H1 (cell line): ENCODE measurements around the gene REL. TPM values are rescaled to one million over a fixed set of nuclear protein-coding genes. Genes with fewer than 3 reads are reported as not detected.

Experiments used
- CTCF ChIA-PET: fragments of 300-600 bp; sonication (Branson Sonifier 250); formaldehyde crosslinking; loops from one replicate; lab custom pipeline; 2021; ENCODE audit not compliant: partially characterized antibody; lab: Charles Lee
- POLR2A ChIA-PET: fragments of 300-600 bp; sonication (Branson Sonifier 250); formaldehyde crosslinking; loops from one replicate; lab custom pipeline; 2021; ENCODE audit warnings: inconsistent platforms; ENCODE audit not compliant: partially characterized antibody; lab: Charles Lee
- DNase-seq, 2 experiments: peaks; one replicate each; pipeline versions ENCODE4 v3.0.0 to v3.0.0-alpha.2; 2010 to 2022; ENCODE audit warnings: low spot score in 2 of 2, low read depth in 1 of 2, mixed read lengths in 1 of 2
- FAIRE-seq: peaks from 2 replicates; lab custom pipeline; 2011; peaks lifted over from hg19 to GRCh38; lab: Jason Lieb, UNC
- H2AFZ ChIP-seq: 2 replicates; pipeline ENCODE4 v1.8.1; 2012; ENCODE audit warnings: low read length, inconsistent platforms
- H2AK5ac ChIP-seq: 2 replicates; pipeline ENCODE4 v1.6.1; 2013; ENCODE audit warnings: low read depth, low read length
- H2BK120ac ChIP-seq: replicated peaks from 2 replicates; pipeline ENCODE3; 2013; ENCODE audit warnings: low read depth, low read length, inconsistent platforms
- H2BK12ac ChIP-seq: 2 replicates; pipeline ENCODE4 v1.6.1; 2013; ENCODE audit warnings: low read depth, low read length
- H2BK15ac ChIP-seq: 2 replicates; pipeline ENCODE4 v1.6.1; 2013; ENCODE audit warnings: low read length
- H2BK20ac ChIP-seq: 2 replicates; pipeline ENCODE4 v1.6.1; 2013; ENCODE audit warnings: low read length
- H2BK5ac ChIP-seq: 2 replicates; pipeline ENCODE4 v1.6.1; 2013; ENCODE audit warnings: low read depth, low read length
- H3K14ac ChIP-seq: 2 replicates; pipeline ENCODE4 v1.6.1; 2013; ENCODE audit warnings: inconsistent platforms; ENCODE audit not compliant: insufficient read length
- H3K18ac ChIP-seq: 2 replicates; pipeline ENCODE4 v1.6.1; 2013; ENCODE audit warnings: low read length; ENCODE audit errors: extremely low read depth
- H3K23ac ChIP-seq: 2 replicates; pipeline ENCODE4 v1.6.1; 2013; ENCODE audit warnings: inconsistent platforms; ENCODE audit not compliant: insufficient read length
- H3K23me2 ChIP-seq: 2 replicates; pipeline ENCODE4 v1.6.1; 2013; ENCODE audit warnings: low read depth, low read length
- H3K27ac ChIP-seq: 2 replicates; pipeline ENCODE4 v1.6.1; 2011; ENCODE audit warnings: low read depth, low read length, inconsistent platforms
- H3K27me3 ChIP-seq, 4 experiments: replicated peaks in 1 of 4; 1 replicate in 1 of 4; 2 replicates in 3 of 4; pipeline versions ENCODE4 v1.6.1 to v1.8.1; 2011 to 2013; ENCODE audit warnings: low read length in 3 of 4, mild to moderate bottlenecking in 3 of 4, inconsistent platforms in 2 of 4, mixed read lengths in 2 of 4, moderate library complexity in 1 of 4; ENCODE audit not compliant: control insufficient read depth in 3 of 4, insufficient read depth in 3 of 4; ENCODE audit errors: extremely low read depth in 1 of 4
- H3K36me3 ChIP-seq, 4 experiments: 2 replicates each; pipeline versions ENCODE4 v1.6.1 to v1.8.1; 2011 to 2013; ENCODE audit warnings: mild to moderate bottlenecking in 4 of 4, low read length in 3 of 4, moderate library complexity in 2 of 4, control low read depth in 1 of 4, inconsistent platforms in 1 of 4; ENCODE audit not compliant: insufficient read depth in 4 of 4, control insufficient read depth in 2 of 4
- H3K4ac ChIP-seq: replicated peaks from 2 replicates; pipeline ENCODE3; 2013; ENCODE audit warnings: low read length, low read depth, mixed read lengths, inconsistent platforms; ENCODE audit not compliant: insufficient read length
- H3K4me1 ChIP-seq, 4 experiments: replicated peaks in 1 of 4; 1 replicate in 1 of 4; 2 replicates in 3 of 4; pipeline versions ENCODE4 v1.6.1 to v1.8.1; 2011 to 2013; ENCODE audit warnings: low read length in 3 of 4, inconsistent platforms in 2 of 4, mixed read lengths in 1 of 4; ENCODE audit not compliant: insufficient read depth in 4 of 4, control insufficient read depth in 3 of 4
- H3K4me2 ChIP-seq, 2 experiments: 2 replicates each; pipeline versions ENCODE4 v1.6.1 to v1.8.1; 2011 to 2013; ENCODE audit warnings: low read depth in 2 of 2, low read length in 2 of 2, control low read depth in 1 of 2, inconsistent platforms in 1 of 2, mild to moderate bottlenecking in 1 of 2; ENCODE audit not compliant: insufficient read depth in 1 of 2
- H3K4me3 ChIP-seq, 4 experiments: fragments of 200-600, 300-600 bp in 1 of 4; sonication (generic), shearing (Covaris generic), sonication (Bioruptor Twin) in 1 of 4; 2 replicates each; pipeline versions ENCODE4 v1.5.1 to v1.8.1; 2011 to 2016; ENCODE audit warnings: low read length in 4 of 4, low read depth in 3 of 4, control low read depth in 2 of 4, inconsistent platforms in 2 of 4, mild to moderate bottlenecking in 2 of 4, mixed read lengths in 1 of 4, moderate library complexity in 1 of 4; ENCODE audit not compliant: insufficient read depth in 2 of 4; ENCODE audit errors: extremely low read depth in 1 of 4
- H3K56ac ChIP-seq: replicated peaks from 2 replicates; pipeline ENCODE3; 2013; ENCODE audit warnings: low read depth, mild to moderate bottlenecking, mixed read lengths, low read length, inconsistent platforms; ENCODE audit not compliant: insufficient read length
- H3K79me1 ChIP-seq: 2 replicates; pipeline ENCODE4 v1.6.1; 2013; ENCODE audit warnings: low read depth, low read length, control low read depth
- H3K79me2 ChIP-seq, 2 experiments: 2 replicates each; pipeline versions ENCODE4 v1.6.1 to v1.8.1; 2012 to 2013; ENCODE audit warnings: low read length in 2 of 2, mild to moderate bottlenecking in 2 of 2, inconsistent platforms in 1 of 2; ENCODE audit not compliant: insufficient read depth in 2 of 2, control insufficient read depth in 1 of 2
- H3K9ac ChIP-seq, 4 experiments: replicated peaks in 1 of 4; 1 replicate in 1 of 4; 2 replicates in 3 of 4; pipeline versions ENCODE4 v1.6.1 to v1.8.1; 2011 to 2013; ENCODE audit warnings: low read depth in 3 of 4, low read length in 3 of 4, control low read depth in 2 of 4, mild to moderate bottlenecking in 2 of 4, moderate library complexity in 2 of 4, inconsistent platforms in 1 of 4; ENCODE audit errors: extremely low read depth in 1 of 4
- H3K9me3 ChIP-seq, 2 experiments: 2 replicates each; pipeline versions ENCODE4 v1.6.1 to v1.8.1; 2012 to 2013; ENCODE audit warnings: mild to moderate bottlenecking in 2 of 2, moderate library complexity in 2 of 2, control low read depth in 1 of 2, inconsistent platforms in 1 of 2, low read depth in 1 of 2, low read length in 1 of 2, mixed read lengths in 1 of 2; ENCODE audit not compliant: insufficient read depth in 2 of 2
- H4K20me1 ChIP-seq, 2 experiments: replicated peaks in 1 of 2; 2 replicates each; pipeline versions ENCODE3 to v1.8.1; 2011 to 2013; ENCODE audit warnings: inconsistent platforms in 2 of 2, low read length in 2 of 2, mild to moderate bottlenecking in 1 of 2; ENCODE audit not compliant: insufficient read depth in 2 of 2, control insufficient read depth in 1 of 2
- H4K5ac ChIP-seq: 2 replicates; pipeline ENCODE4 v1.6.1; 2013; ENCODE audit warnings: low read length, low read depth, mixed read lengths, inconsistent platforms; ENCODE audit not compliant: insufficient read length
- H4K8ac ChIP-seq: 2 replicates; pipeline ENCODE4 v1.8.0; 2013; ENCODE audit warnings: mild to moderate bottlenecking, moderate library complexity, low read length, inconsistent platforms; ENCODE audit not compliant: insufficient read depth; ENCODE audit errors: extremely low read depth
- H4K91ac ChIP-seq: replicated peaks from 2 replicates; pipeline ENCODE3; 2013; ENCODE audit warnings: low read length, mixed read lengths, inconsistent platforms; ENCODE audit not compliant: insufficient read length
- BRCA1 ChIP-seq: IDR thresholded peaks from 2 replicates; pipeline ENCODE4 v1.6.1; 2012; ENCODE audit warnings: low read depth, low read length, improper control_type of control experiment
- CBX5 ChIP-seq: fragments of 300-800, 300-1000 bp; sonication (generic); IDR thresholded peaks from 2 replicates; pipeline ENCODE4 v1.7.1; 2016; ENCODE audit warnings: antibody characterized with exemption, low read length, low read depth
- CREB1 ChIP-seq: IDR thresholded peaks from 2 replicates; pipeline ENCODE4 v1.6.1; 2012; ENCODE audit warnings: inconsistent platforms
- GTF2F1 ChIP-seq: IDR thresholded peaks from 2 replicates; pipeline ENCODE4 v1.6.1; 2012; ENCODE audit warnings: low read depth, low read length, improper control_type of control experiment, borderline replicate concordance
- RAD21 ChIP-seq, 2 experiments: IDR thresholded peaks in 1 of 2; conservative IDR thresholded peaks in 1 of 2; 2 replicates each; pipeline ENCODE4 v1.6.1; 2011; ENCODE audit warnings: low read depth in 2 of 2, low read length in 2 of 2, improper control_type of control experiment in 1 of 2, inconsistent platforms in 1 of 2, mild to moderate bottlenecking in 1 of 2, moderate library complexity in 1 of 2
- SP4 ChIP-seq: IDR thresholded peaks from 2 replicates; pipeline ENCODE4 v1.6.1; 2012; ENCODE audit warnings: low read length, inconsistent platforms
- SRF ChIP-seq: IDR thresholded peaks from 2 replicates; pipeline ENCODE4 v1.6.1; 2011; ENCODE audit warnings: mild to moderate bottlenecking, low read depth, low read length, moderate library complexity
- TAF1 ChIP-seq: IDR thresholded peaks from 2 replicates; pipeline ENCODE4 v1.6.1; 2011; ENCODE audit warnings: mild to moderate bottlenecking, low read depth, low read length
- TAF7 ChIP-seq: optimal IDR thresholded peaks from 2 replicates; pipeline ENCODE3; 2011; ENCODE audit warnings: low read depth, mild to moderate bottlenecking, inconsistent platforms, low read length, moderate library complexity, borderline replicate concordance
- TBP ChIP-seq: IDR thresholded peaks from 2 replicates; pipeline ENCODE4 v1.6.1; 2011; ENCODE audit warnings: low read depth, low read length, improper control_type of control experiment
- WGBS, 2 experiments: shearing (Covaris generic) in 1 of 2; methylation state at CpG; one replicate each; pipeline versions ENCODE4 v1.1.6 to v1.1.7; 2013 to 2015; ENCODE audit warnings: low lambda C conversion rate in 2 of 2, mixed read lengths in 2 of 2, inconsistent platforms in 1 of 2, low coverage in 1 of 2, missing lambda C conversion rate in 1 of 2; ENCODE audit not compliant: insufficient replicate concordance in 2 of 2, insufficient coverage in 1 of 2, insufficient read length in 1 of 2; ENCODE audit errors: extremely low coverage in 1 of 2, missing lambda C conversion rate in 1 of 2; 5-methylcytosine and 5-hydroxymethylcytosine counted together
- polyA plus RNA-seq, 7 experiments: library from polyadenylated mRNA; depleted of rRNA in 3 of 7; stranded (reverse) in 5 of 7; unstranded in 2 of 7; fragments of >200 nt in 5 of 7; fragments of 200-250 nt in 2 of 7; gene quantifications; 1 replicate in 5 of 7; 2 replicates in 1 of 7; 4 replicates in 1 of 7; pipeline versions ENCODE4 v1.2.1 to v1.2.3, GENCODE V29; 2011 to 2013; ENCODE audit warnings: missing spikeins in 2 of 7, mixed read lengths in 2 of 7
- total RNA-seq: library from RNA; stranded (reverse); fragmentation: NEBNext Ultra II Directional; extraction: Animal tissue kit (Norgen Biotek cat#: 25700); gene quantifications from 2 replicates; pipeline ENCODE4 v1.2.1, GENCODE V29; 2021
- TF ChIP-seq, protein P1 (sequence below): IDR thresholded peaks from 2 replicates; pipeline ENCODE4 v1.6.1; 2011; ENCODE audit warnings: low read length, improper control_type of control experiment
- TF ChIP-seq, protein P2 (sequence below): IDR thresholded peaks from 2 replicates; pipeline ENCODE4 v1.6.1; 2012; ENCODE audit warnings: inconsistent platforms

The REL gene
- total and polyA plus RNA-seq, 2 of the 8 experiments (the other 6 are each of a cell fraction or from before 2014, with no cell fraction given), result 1.5 to 7.5 TPM

DNA sequence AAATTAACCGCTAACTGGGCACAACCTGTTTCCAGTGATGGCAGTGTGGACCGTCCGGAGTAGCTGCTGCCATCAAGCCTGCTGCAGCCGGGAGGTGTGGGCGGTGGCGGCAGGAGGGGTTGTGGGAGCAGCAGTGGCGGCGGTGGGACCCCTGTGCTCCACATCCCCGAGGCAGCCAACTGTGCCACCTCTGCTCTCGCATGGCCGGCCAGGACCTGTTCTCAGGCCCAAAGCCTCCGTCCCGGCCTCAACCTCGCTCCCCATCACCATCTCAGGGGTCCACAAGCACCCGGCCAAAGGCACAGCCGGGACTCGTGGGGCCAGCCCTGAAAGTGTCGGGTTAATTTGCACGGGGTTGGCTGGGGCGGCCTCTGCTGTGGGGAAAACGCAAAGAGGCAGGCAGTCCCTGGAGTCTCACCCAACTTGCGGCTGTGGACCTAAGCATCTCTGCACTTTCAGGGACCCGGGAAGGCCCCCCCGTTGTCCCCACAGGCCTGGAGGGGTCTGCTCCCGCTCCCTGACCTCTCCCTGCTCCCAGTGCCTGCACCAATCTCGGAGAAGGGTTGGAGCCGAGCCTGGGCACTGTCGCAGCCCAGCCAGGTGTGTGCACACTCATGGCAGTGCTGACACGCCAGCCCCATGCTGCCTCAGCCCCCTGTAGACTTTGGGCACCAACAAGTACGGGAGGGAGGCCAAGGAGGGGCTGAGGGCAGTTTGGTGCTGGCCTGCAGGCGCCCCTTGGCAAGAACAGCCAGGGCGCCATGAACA lies 91.7 kb downstream of the REL start:
- no peak overlapping the region for H3K23ac ChIP-seq
- no peak overlapping the region for H2AK5ac ChIP-seq
- no peak overlapping the region for H2BK5ac ChIP-seq
- no peak overlapping the region for H3K27ac ChIP-seq
- H3K4me2 ChIP-seq, result no peak overlapping the region
- H2BK15ac ChIP-seq, result no peak overlapping the region
- H3K79me2 ChIP-seq, result no peaks in the 10 kb centered on the region
- no peaks in the 10 kb centered on the region; a peak in 1 of 7 replicates for H3K4me1 ChIP-seq
- peak overlapping the region; percentile 35; the same call in 1 of the 2 replicates for H4K8ac ChIP-seq
- H3K18ac ChIP-seq, result no peak overlapping the region
- WGBS, 2 experiments, result 95% methylated on average over 30 of the region's 32 CpGs; no CpG with 5 or more reads in 1 of the 2 experiments
- no peak overlapping the region for H2BK12ac ChIP-seq
- DNase-seq, result peak in 1 of 2 experiments; percentile 49
- no peak overlapping the region for H3K9ac ChIP-seq
- no peak overlapping the region for H3K14ac ChIP-seq
- no peak overlapping the region for H2BK120ac ChIP-seq
- H3K27me3 ChIP-seq, result no peaks in the 10 kb centered on the region
- no peak overlapping the region for H3K56ac ChIP-seq
- no peak overlapping the region; the same call in 1 of the 2 replicates for H2AFZ ChIP-seq
- H4K91ac ChIP-seq, result no peak overlapping the region
- ChIA-PET CTCF (no interaction called here), POLR2A (no interaction called here)
- no peaks in the 10 kb centered on the region for H3K23me2 ChIP-seq
- H4K20me1 ChIP-seq, result peaks cover 0 to 1% of the 10 kb centered on the region in 2 experiments
- no peaks in the 10 kb centered on the region for H3K79me1 ChIP-seq
- H2BK20ac ChIP-seq, result no peak overlapping the region
- H3K4ac ChIP-seq, result no peak overlapping the region
- no peaks in the 10 kb centered on the region for H3K9me3 ChIP-seq
- H3K4me3 ChIP-seq, result no peak overlapping the region
- H3K36me3 ChIP-seq, result no peaks in the 10 kb centered on the region
- no peak for FAIRE-seq
- no peak overlapping the region for H4K5ac ChIP-seq
- TF ChIP-seq TBP (no peak), SP4 (no peak), SRF (no peak), CBX5 (no peak), TAF7 (no peak), CREB1 (no peak), GTF2F1 (no peak), TAF1 (no peak), BRCA1 (no peak), RAD21 (IDR thresholded peaks at IDR 0.05 in 1 of 2, conservative IDR thresholded peaks at IDR 0.05 in 1 of 2; ENCODE audit: low read depth in 2 of 2, low read length in 2 of 2) (no peak)
- TF ChIP-seq, protein P1, sequence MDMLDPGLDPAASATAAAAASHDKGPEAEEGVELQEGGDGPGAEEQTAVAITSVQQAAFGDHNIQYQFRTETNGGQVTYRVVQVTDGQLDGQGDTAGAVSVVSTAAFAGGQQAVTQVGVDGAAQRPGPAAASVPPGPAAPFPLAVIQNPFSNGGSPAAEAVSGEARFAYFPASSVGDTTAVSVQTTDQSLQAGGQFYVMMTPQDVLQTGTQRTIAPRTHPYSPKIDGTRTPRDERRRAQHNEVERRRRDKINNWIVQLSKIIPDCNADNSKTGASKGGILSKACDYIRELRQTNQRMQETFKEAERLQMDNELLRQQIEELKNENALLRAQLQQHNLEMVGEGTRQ, result no peak
- TF ChIP-seq, protein P2, sequence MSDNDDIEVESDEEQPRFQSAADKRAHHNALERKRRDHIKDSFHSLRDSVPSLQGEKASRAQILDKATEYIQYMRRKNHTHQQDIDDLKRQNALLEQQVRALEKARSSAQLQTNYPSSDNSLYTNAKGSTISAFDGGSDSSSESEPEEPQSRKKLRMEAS, result no peak
